A549 treated with Mapracorat at 1 μM for 4 hours (cell line): ENCODE data around the gene BCL7A. TPM values are rescaled to one million over a fixed set of nuclear protein-coding genes. Genes with fewer than 3 reads are reported as not detected.

Experiments
- total RNA-seq: library from RNA; stranded (reverse); fragments of 200-300 nt; extraction: Qiagen RNA extraction; gene quantifications from 5 replicates; pipeline ENCODE4 v1.2.3, GENCODE V29; 2022

Gene BCL7A
- 10.4 to 12.5 TPM (median 10.9 TPM) in 5 replicates for total RNA-seq

GRCh38 chr12:122021822-122022392 lies at the start of gene BCL7A:
Gene BCL7A, plus strand, starts transcription at chr12:122021884. Its CDS starts 208 bp downstream, at chr12:122022092.

DNA sequence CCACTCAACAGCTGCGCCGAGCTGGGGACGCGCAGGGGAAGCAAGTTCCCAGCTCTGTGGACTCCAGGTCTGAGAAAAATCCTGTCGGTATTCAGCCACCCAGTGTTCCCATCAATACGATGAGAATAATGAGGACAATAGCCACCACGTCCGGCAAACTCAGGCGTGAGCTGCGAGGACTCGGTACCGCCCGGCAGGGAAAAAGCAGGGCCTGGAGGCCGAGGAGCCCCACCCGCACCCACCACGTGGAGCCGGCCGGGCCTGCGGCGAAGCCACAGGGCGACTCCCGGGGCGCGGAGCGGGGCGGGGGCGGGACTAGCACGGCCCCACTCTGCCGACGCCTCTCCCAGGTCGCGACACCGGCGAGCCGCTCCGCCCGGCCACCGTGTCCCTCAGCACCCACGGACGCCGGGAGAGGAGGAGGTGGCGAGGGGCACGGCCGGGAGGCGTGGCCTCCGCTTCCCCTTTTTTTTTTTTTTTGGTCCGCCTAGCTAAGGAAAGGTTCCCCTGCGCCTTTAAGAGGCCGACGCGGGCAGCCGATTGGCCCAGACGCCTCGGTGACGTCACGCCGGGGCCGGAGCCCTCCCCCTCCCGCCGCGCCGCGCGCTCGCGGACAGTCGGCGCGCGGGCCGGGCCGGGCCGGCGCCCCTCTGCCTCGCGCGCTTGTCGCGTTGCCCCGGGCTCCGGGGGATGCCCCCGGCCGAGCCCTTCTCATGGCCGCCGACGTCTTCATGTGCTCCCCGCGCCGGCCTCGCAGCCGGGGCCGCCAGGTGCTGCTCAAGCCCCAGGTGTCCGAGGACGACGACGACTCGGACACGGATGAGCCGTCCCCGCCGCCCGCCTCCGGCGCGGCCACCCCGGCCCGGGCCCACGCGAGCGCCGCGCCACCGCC lies 56.7 kb downstream of the BCL7A start, which contains the start of gene MLXIP:
Gene MLXIP (plus strand): TSS at position 616 of the 892 bp plus-strand sequence. CDS start 98 bp downstream, at position 714.

Other genes starting within 250 kb of the BCL7A start
- 85.6 to 105 TPM (median 102 TPM) in 5 replicates for gene RHOF, start 228.2 kb upstream of the BCL7A start, total RNA-seq
- 8.3 to 14.4 TPM (median 12.3 TPM) in 5 replicates for gene SETD1B, start 217.9 kb upstream of the BCL7A start, total RNA-seq
- 1.3 to 2.2 TPM (median 1.8 TPM) in 5 replicates for gene HPD, start 163.0 kb upstream of the BCL7A start, total RNA-seq
- gene PSMD9, start 133.1 kb upstream of the BCL7A start, total RNA-seq = 120 to 168 TPM (median 126 TPM) in 5 replicates
- 0.96 to 1.7 TPM (median 1.5 TPM) in 5 replicates for gene CFAP251, start 103.3 kb upstream of the BCL7A start, total RNA-seq
- gene MLXIP, start 56.9 kb downstream of the BCL7A start, total RNA-seq = 29.3 to 44.5 TPM (median 41.9 TPM) in 5 replicates
- gene IL31, start 152.3 kb downstream of the BCL7A start, total RNA-seq = not detected in 5 replicates
- 0.08 TPM in 1 of 5 replicates, not detected in the others for gene LRRC43, start 161.2 kb downstream of the BCL7A start, total RNA-seq
- gene B3GNT4, start 181.8 kb downstream of the BCL7A start, total RNA-seq = 0.45 to 0.96 TPM (median 0.77 TPM) in 5 replicates
- gene DIABLO, start 204.2 kb downstream of the BCL7A start, total RNA-seq = 65.8 to 77.8 TPM (median 67.5 TPM) in 5 replicates
- gene VPS33A, start 244.6 kb downstream of the BCL7A start, total RNA-seq = 17.3 to 18.9 TPM (median 18.5 TPM) in 5 replicates